GM23338 (cell line): ENCODE data around the gene CCNY. TPM values are rescaled to one million over a fixed set of nuclear protein-coding genes. Genes with fewer than 3 reads are reported as not detected.
"Not testable (repeated sequence)": the region's sequence is repeated elsewhere in the genome, so short reads cannot be mapped to it uniquely, and the experiment has no call there.

Source experiments
- ATAC-seq: fragments of 200-7000 bp; cut with Tn5 transposase; 3 replicates; pipeline ENCODE4 v1.9.1; 2020
- DNase-seq: peaks from one replicate; pipeline ENCODE4 v3.0.0-alpha.2; 2015; ENCODE audit warnings: low spot score
- H2AFZ ChIP-seq: fragments of 200-600 bp; sonication (generic); 2 replicates; pipeline ENCODE4 v1.8.0; 2016; ENCODE audit warnings: antibody characterized with exemption, mild to moderate bottlenecking, moderate library complexity
- H3F3A ChIP-seq: fragments of 200-600 bp; sonication (generic); replicated peaks from 2 replicates; pipeline ENCODE4 v1.8.0; 2017; ENCODE audit warnings: antibody characterized with exemption, mixed run types, low read depth
- H3K27ac ChIP-seq: fragments of 200-600 bp; sonication (generic); 2 replicates; pipeline ENCODE4 v1.6.1; 2016; ENCODE audit warnings: low read depth
- H3K27me3 ChIP-seq: fragments of 200-600 bp; sonication (generic); 2 replicates; pipeline ENCODE4 v1.8.0; 2016; ENCODE audit warnings: mild to moderate bottlenecking, mixed run types, moderate library complexity; ENCODE audit not compliant: insufficient read depth
- H3K36me3 ChIP-seq: fragments of 200-600 bp; sonication (generic); 2 replicates; pipeline ENCODE4 v1.8.0; 2016; ENCODE audit warnings: mild to moderate bottlenecking; ENCODE audit not compliant: insufficient read depth
- H3K4me1 ChIP-seq: fragments of 200-600 bp; sonication (generic); 2 replicates; pipeline ENCODE4 v1.8.0; 2016; ENCODE audit warnings: mild to moderate bottlenecking, moderate library complexity; ENCODE audit not compliant: insufficient read depth
- H3K4me2 ChIP-seq: fragments of 200-600 bp; sonication (generic); 2 replicates; pipeline ENCODE4 v1.7.1; 2017; ENCODE audit warnings: mixed run types
- H3K4me3 ChIP-seq: fragments of 200-600 bp; sonication (generic); 2 replicates; pipeline ENCODE4 v1.6.1; 2016; ENCODE audit warnings: mixed run types
- H3K79me2 ChIP-seq: fragments of 200-600 bp; sonication (generic); replicated peaks from 2 replicates; pipeline ENCODE4 v1.8.0; 2017; ENCODE audit warnings: mild to moderate bottlenecking; ENCODE audit not compliant: insufficient read depth
- H3K9me2 ChIP-seq: fragments of 200-600 bp; sonication (generic); 2 replicates; pipeline ENCODE4 v1.8.0; 2017; ENCODE audit not compliant: insufficient read depth
- H4K20me1 ChIP-seq: fragments of 200-600 bp; sonication (generic); replicated peaks from 2 replicates; pipeline ENCODE4 v1.8.0; 2017; ENCODE audit warnings: mild to moderate bottlenecking; ENCODE audit not compliant: insufficient read depth
- H3K27ac Mint-ChIP-seq: 2 replicates; pipeline ENCODE4 v1.8.0; 2020; ENCODE audit warnings: inconsistent platforms, mild to moderate bottlenecking, moderate library complexity, mixed read lengths
- H3K27me3 Mint-ChIP-seq: 3 replicates; pipeline ENCODE4 v1.8.0; 2022; ENCODE audit warnings: low read depth, mild to moderate bottlenecking, moderate library complexity, mixed read lengths, inconsistent platforms; ENCODE audit not compliant: insufficient read depth, poor library complexity
- H3K36me3 Mint-ChIP-seq: 3 replicates; pipeline ENCODE4 v1.8.0; 2021; ENCODE audit warnings: low read depth, mild to moderate bottlenecking, inconsistent platforms, moderate library complexity, mixed read lengths
- H3K4me1 Mint-ChIP-seq: 3 replicates; pipeline ENCODE4 v1.8.0; 2020; ENCODE audit warnings: mild to moderate bottlenecking, inconsistent platforms, mixed read lengths
- H3K4me3 Mint-ChIP-seq: 3 replicates; pipeline ENCODE4 v1.8.0; 2021; ENCODE audit warnings: moderate library complexity, mild to moderate bottlenecking, inconsistent platforms, mixed read lengths
- H3K9me3 Mint-ChIP-seq: 3 replicates; pipeline ENCODE4 v1.8.0; 2020; ENCODE audit warnings: moderate library complexity, mild to moderate bottlenecking, inconsistent platforms, mixed read lengths
- CREB1 ChIP-seq: fragments of 250-450 bp; sonication (Bioruptor Pico); IDR thresholded peaks from 2 replicates; pipeline ENCODE4 v1.5.0; 2020; ENCODE audit warnings: low read depth, mild to moderate bottlenecking, moderate library complexity
- EZH2 ChIP-seq: fragments of 200-600 bp; sonication (generic); IDR thresholded peaks from one replicate; pipeline ENCODE4 v1.8.0; 2017; ENCODE audit warnings: antibody characterized with exemption, mild to moderate bottlenecking, low read depth; ENCODE audit not compliant: unreplicated experiment
- JUNB ChIP-seq: IDR thresholded peaks from one replicate; pipeline ENCODE4 v1.6.1; 2016; ENCODE audit warnings: antibody characterized with exemption; ENCODE audit not compliant: unreplicated experiment
- NANOG ChIP-seq: IDR thresholded peaks from 2 replicates; pipeline ENCODE4 v1.6.1; 2016; ENCODE audit warnings: antibody characterized with exemption, borderline replicate concordance
- POLR2AphosphoS5 ChIP-seq: IDR thresholded peaks from 2 replicates; pipeline ENCODE4 v1.6.1; 2016; ENCODE audit warnings: antibody characterized with exemption, low read depth
- REST ChIP-seq: IDR thresholded peaks from one replicate; pipeline ENCODE4 v1.6.1; 2018; ENCODE audit warnings: antibody characterized with exemption; ENCODE audit not compliant: unreplicated experiment
- STAT1 ChIP-seq: IDR thresholded peaks from one replicate; pipeline ENCODE4 v1.6.1; 2016; ENCODE audit warnings: antibody characterized with exemption; ENCODE audit not compliant: unreplicated experiment
- ZNF114 ChIP-seq: fragments of 250-450 bp; sonication (Bioruptor Pico); IDR thresholded peaks from 2 replicates; pipeline ENCODE4 v1.5.0; 2020; ENCODE audit warnings: mild to moderate bottlenecking, moderate library complexity
- ZNF331 ChIP-seq: fragments of 250-450 bp; sonication (Bioruptor Pico); IDR thresholded peaks from 2 replicates; pipeline ENCODE4 v1.5.0; 2020; ENCODE audit warnings: low read depth, mild to moderate bottlenecking, moderate library complexity
- polyA plus RNA-seq: library from polyadenylated mRNA; unstranded; fragments of >200 nt; fragmentation: Nextera tagmentation; extraction: Ambion mirVana; gene quantifications from 2 replicates; pipeline ENCODE4 v1.2.1, GENCODE V29; 2016
- total RNA-seq: library from RNA; depleted of rRNA; stranded (reverse); fragments of >200 nt; shearing (Covaris generic); gene quantifications from 2 replicates; pipeline ENCODE4 v1.2.3, GENCODE V29; 2014

CCNY gene
- total and polyA plus RNA-seq, 2 experiments from 2014 or later = 14.2 to 29.0 TPM

- TF ChIP-seq REST = no peak
- TF ChIP-seq CREB1 = no peak
- no peak for TF ChIP-seq ZNF114 (CRISPR knock-in tag)
- no peak for TF ChIP-seq ZNF331 (CRISPR knock-in tag)
- no peak for TF ChIP-seq STAT1
- TF ChIP-seq JUNB = no peak
- no peak for TF ChIP-seq POLR2AphosphoS5
Measured at GRCh38 chr10:35353805-35354204, 17.5 kb downstream of the CCNY start (continued).

- not testable (repeated sequence) for DNase-seq, ATAC-seq, H2AFZ ChIP-seq, H3K4me2 ChIP-seq, H3K36me3 ChIP-seq, H3K27ac ChIP-seq, H3K27ac Mint-ChIP-seq, H3K4me3 Mint-ChIP-seq, H3K9me2 ChIP-seq, H3K4me1 ChIP-seq, H3K9me3 Mint-ChIP-seq, H3K27me3 Mint-ChIP-seq, H3K36me3 Mint-ChIP-seq, H3K27me3 ChIP-seq, H3K4me3 ChIP-seq, H3F3A ChIP-seq
- peaks cover 37% of the 10 kb centered on the region for H3K4me1 Mint-ChIP-seq
- peaks cover 97% of the 10 kb centered on the region for H3K79me2 ChIP-seq
- H4K20me1 ChIP-seq = peaks cover 35% of the 10 kb centered on the region
Measured at GRCh38 chr10:35354257-35354656, 17.9 kb downstream of the CCNY start.

- no peaks in the 10 kb centered on the region for H3K27me3 ChIP-seq
- no peaks in the 10 kb centered on the region for H3K9me2 ChIP-seq
- peaks cover 30% of the 10 kb centered on the region for H4K20me1 ChIP-seq
- H3K4me2 ChIP-seq = no peak overlapping the region
- no peak overlapping the region for H2AFZ ChIP-seq
- H3K27me3 Mint-ChIP-seq = no peaks in the 10 kb centered on the region
- DNase-seq = no peak
- peaks cover 21% of the 10 kb centered on the region; the same call in 2 of the 3 replicates for H3K4me1 Mint-ChIP-seq
- peak overlapping the region; percentile 47 for H3K27ac Mint-ChIP-seq
- no peak overlapping the region for H3K4me3 Mint-ChIP-seq
- H3K4me3 ChIP-seq = no peak overlapping the region
- H3K79me2 ChIP-seq = peaks cover 96% of the 10 kb centered on the region
- no peaks in the 10 kb centered on the region for H3K36me3 ChIP-seq
- H3K27ac ChIP-seq = no peak overlapping the region
- H3F3A ChIP-seq = no peaks in the 10 kb centered on the region
- no peaks in the 10 kb centered on the region for H3K9me3 Mint-ChIP-seq
- H3K36me3 Mint-ChIP-seq = no peaks in the 10 kb centered on the region
- ATAC-seq = no peak; the same call in 2 of the 3 replicates
- no peaks in the 10 kb centered on the region; the same call in 1 of the 2 replicates for H3K4me1 ChIP-seq
- TF ChIP-seq REST (no peak), STAT1 (no peak), POLR2AphosphoS5 (no peak), NANOG (no peak), EZH2 (no peak), ZNF331 (CRISPR knock-in tag) (no peak)
Measured at GRCh38 chr10:35355971-35356724, 19.8 kb downstream of the CCNY start.
